SK-N-SH treated with all-trans-retinoic acid at 6 μM for 48 hours (cell line): Measurements from ENCODE around the gene NLE1.
A peak's percentile ranks its signal among the peaks of the same experiment; 100 is the strongest.

Source experiments
- ATAC-seq: fragments of 200-7000 bp; cut with Tn5 transposase; 3 replicates; pipeline ENCODE4 v1.9.1; 2020; ENCODE audit warnings: mild to moderate bottlenecking, moderate library complexity
- CREB5 ChIP-seq: fragments of 250-450 bp; sonication (Bioruptor Pico); IDR thresholded peaks from 2 replicates; pipeline ENCODE4 v1.5.1; 2020; ENCODE audit warnings: low read depth, mild to moderate bottlenecking, moderate library complexity
- CSDC2 ChIP-seq: fragments of 250-450 bp; sonication (Bioruptor Pico); IDR thresholded peaks from 2 replicates; pipeline ENCODE4 v1.5.0; 2020; ENCODE audit warnings: mild to moderate bottlenecking, moderate library complexity
- CSRNP3 ChIP-seq: fragments of 250-450 bp; sonication (Bioruptor Pico); IDR thresholded peaks from 2 replicates; pipeline ENCODE4 v1.5.1; 2021; ENCODE audit warnings: mild to moderate bottlenecking, moderate library complexity
- GLIS3 ChIP-seq: fragments of 250-450 bp; sonication (Bioruptor Pico); IDR thresholded peaks from 2 replicates; pipeline ENCODE4 v1.5.0; 2020; ENCODE audit warnings: mild to moderate bottlenecking, moderate library complexity
- ISL1 ChIP-seq: fragments of 250-450 bp; sonication (Bioruptor Pico); IDR thresholded peaks from 2 replicates; pipeline ENCODE4 v2.1.2; 2022; ENCODE audit warnings: mild to moderate bottlenecking, moderate library complexity
- PATZ1 ChIP-seq: fragments of 250-450 bp; sonication (Bioruptor Pico); IDR thresholded peaks from 2 replicates; pipeline ENCODE4 v1.8.0; 2020; ENCODE audit warnings: mild to moderate bottlenecking, moderate library complexity, borderline replicate concordance
- POU6F1 ChIP-seq: fragments of 250-450 bp; sonication (Bioruptor Pico); IDR thresholded peaks from 2 replicates; pipeline ENCODE4 v1.8.0; 2021; ENCODE audit warnings: low read depth, mild to moderate bottlenecking, moderate library complexity, borderline replicate concordance
- RARB ChIP-seq: fragments of 250-450 bp; sonication (Bioruptor Pico); IDR thresholded peaks from 2 replicates; pipeline ENCODE4 v1.8.0; 2021; ENCODE audit warnings: mild to moderate bottlenecking, moderate library complexity
- SNAI2 ChIP-seq: fragments of 250-450 bp; sonication (Bioruptor Pico); IDR thresholded peaks from 2 replicates; pipeline ENCODE4 v1.5.0; 2020; ENCODE audit warnings: mild to moderate bottlenecking, moderate library complexity
- TCF4 ChIP-seq: fragments of 250-450 bp; sonication (Bioruptor Pico); IDR thresholded peaks from 2 replicates; pipeline ENCODE4 v1.8.0; 2021; ENCODE audit warnings: mild to moderate bottlenecking, moderate library complexity, borderline replicate concordance
- TOX ChIP-seq: fragments of 250-450 bp; sonication (Bioruptor Pico); IDR thresholded peaks from 2 replicates; pipeline ENCODE4 v1.8.0; 2021; ENCODE audit warnings: mild to moderate bottlenecking, moderate library complexity, borderline replicate concordance
- TSHZ2 ChIP-seq: fragments of 250-450 bp; sonication (Bioruptor Pico); IDR thresholded peaks from 2 replicates; pipeline ENCODE4 v1.5.0; 2020; ENCODE audit warnings: mild to moderate bottlenecking, moderate library complexity
- ZC3H10 ChIP-seq: fragments of 250-450 bp; sonication (Bioruptor Pico); IDR thresholded peaks from 2 replicates; pipeline ENCODE4 v1.5.1; 2021; ENCODE audit warnings: mild to moderate bottlenecking, moderate library complexity
- ZFP3 ChIP-seq: fragments of 250-450 bp; sonication (Bioruptor Pico); IDR thresholded peaks from 2 replicates; pipeline ENCODE4 v1.5.0; 2020; ENCODE audit warnings: mild to moderate bottlenecking, moderate library complexity
- ZFP30 ChIP-seq: fragments of 450-650 bp; formaldehyde crosslinking; IDR thresholded peaks from 2 replicates; pipeline ENCODE4 v1.5.0; 2022; ENCODE audit warnings: mild to moderate bottlenecking, moderate library complexity
- ZNF565 ChIP-seq: fragments of 450-650 bp; formaldehyde crosslinking; conservative IDR thresholded peaks from 2 replicates; pipeline ENCODE4 v1.5.0; 2020; ENCODE audit warnings: low read depth, mild to moderate bottlenecking, moderate library complexity
- ZNF70 ChIP-seq: fragments of 450-650 bp; formaldehyde crosslinking; IDR thresholded peaks from 2 replicates; pipeline ENCODE4 v1.5.0; 2020; ENCODE audit warnings: mild to moderate bottlenecking, moderate library complexity
- ZNF8 ChIP-seq: fragments of 450-650 bp; formaldehyde crosslinking; IDR thresholded peaks from 2 replicates; pipeline ENCODE4 v1.5.0; 2020; ENCODE audit warnings: mild to moderate bottlenecking, moderate library complexity

Gene NLE1

GRCh38 chr17:35129154-35129972, 12.7 kb downstream of the NLE1 start:
- no peak for ATAC-seq
- no peak for TF ChIP-seq ZNF8
- no peak for TF ChIP-seq TCF4
- no peak for TF ChIP-seq ZFP3
- no peak for TF ChIP-seq ZNF70 (CRISPR knock-in tag)
- TF ChIP-seq SNAI2: no peak
- TF ChIP-seq TOX (CRISPR knock-in tag): no peak
- no peak for TF ChIP-seq GLIS3 (CRISPR knock-in tag)
- TF ChIP-seq PATZ1 (CRISPR knock-in tag): no peak
- no peak for TF ChIP-seq CSRNP3
- TF ChIP-seq CREB5 (CRISPR knock-in tag): no peak
- TF ChIP-seq CSDC2 (CRISPR knock-in tag): no peak
- no peak for TF ChIP-seq ZFP30 (CRISPR knock-in tag)
- no peak for TF ChIP-seq ISL1 (CRISPR knock-in tag)
- TF ChIP-seq ZNF565 (CRISPR knock-in tag): no peak
- TF ChIP-seq POU6F1 (CRISPR knock-in tag): no peak
- TF ChIP-seq ZC3H10: no peak

GRCh38 chr17:35127751-35128514, 14.2 kb downstream of the NLE1 start:
- TF ChIP-seq RARB (no peak), TSHZ2 (CRISPR knock-in tag) (no peak), CREB5 (CRISPR knock-in tag) (no peak), CSRNP3 (no peak), GLIS3 (CRISPR knock-in tag) (no peak), TCF4 (no peak)
- peak; percentile 53 for ATAC-seq
